ENCODE results near the gene DDX41. TPM values are rescaled to one million over a fixed set of nuclear protein-coding genes. Genes with fewer than 3 reads are reported as not detected.

DDX41 gene
- total RNA-seq, 1 experiment from 2014 or later = 133 TPM

DNA sequence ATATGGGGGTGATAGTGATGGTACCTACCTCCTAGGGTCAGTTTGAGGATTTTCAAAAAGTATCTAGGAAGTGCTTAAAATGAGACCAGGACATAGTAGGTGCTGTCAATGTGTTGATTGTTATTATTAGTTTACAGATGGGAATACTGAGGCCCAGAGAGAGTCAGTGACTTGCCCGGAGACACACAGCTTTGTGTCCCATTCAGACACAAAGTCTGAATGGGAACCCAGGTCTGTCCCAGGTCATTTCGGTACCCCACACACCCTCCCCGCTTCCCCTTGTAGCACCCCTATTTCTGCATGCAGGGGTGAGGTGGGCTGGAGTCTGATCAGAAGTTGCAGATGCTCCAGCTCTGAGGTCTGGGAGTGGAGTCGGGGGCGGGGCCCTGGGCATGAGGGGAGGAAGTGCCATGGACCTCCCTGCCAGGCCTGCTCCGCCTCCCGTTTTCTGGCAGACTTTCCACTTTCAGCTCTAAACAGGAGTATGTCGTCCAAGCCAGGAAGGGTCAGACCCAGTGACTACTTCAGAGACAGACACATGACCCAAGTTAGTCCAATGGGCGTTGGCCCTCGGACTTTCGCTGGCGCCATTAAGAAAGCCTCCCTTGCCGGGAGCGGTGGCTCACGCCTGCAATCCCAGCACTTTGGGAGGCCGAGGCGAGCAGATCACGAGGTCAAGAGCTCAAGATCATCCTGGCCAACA is 40.1 kb downstream of the DDX41 start:
- Histone ChIP-seq H3K27ac (ENCODE audit: insufficient read length, low read depth, low read length) (no peak overlapping the region), H2AK5ac (ENCODE audit: insufficient read length, low read length) (no peak overlapping the region), H3K14ac (ENCODE audit: insufficient read depth, low read length) (no peak overlapping the region), H3K4me2 (ENCODE audit: insufficient read depth, insufficient read length, low read length) (no peak overlapping the region), H2AFZ (ENCODE audit: low read length) (no peak overlapping the region), H4K20me1 (ENCODE audit: control insufficient read depth, insufficient read depth, insufficient read length) (no peaks in the 10 kb centered on the region), H3K79me2 (ENCODE audit: insufficient read depth, low read length) (peaks cover 9% of the 10 kb centered on the region; the same call in 1 of the 2 replicates), H3K27me3 (ENCODE audit: insufficient read depth, low read length) (no peaks in the 10 kb centered on the region), H2BK120ac (ENCODE audit: low read depth, low read length, poor library complexity, severe bottlenecking) (no peak overlapping the region), H3K23me2 (ENCODE audit: insufficient read length, low read depth, low read length, poor library complexity, severe bottlenecking) (peaks cover 4% of the 10 kb centered on the region), H2BK15ac (ENCODE audit: low read depth, low read length) (no peak overlapping the region), H3K23ac (ENCODE audit: insufficient read length, low read depth, low read length) (no peak overlapping the region), H3K4me1 (ENCODE audit: insufficient read depth, low read length) (peaks cover 13% of the 10 kb centered on the region; the same call in 1 of the 2 replicates), H3K4ac (ENCODE audit: low read depth, low read length) (no peak overlapping the region), H3T11ph (ENCODE audit: low read length) (no peak overlapping the region), H4K8ac (replicated peaks; ENCODE audit: insufficient read length, low read depth, low read length) (no peak overlapping the region), H3K9me3 (ENCODE audit: control insufficient read depth, low read depth, low read length) (no peaks in the 10 kb centered on the region), H3K56ac (ENCODE audit: insufficient read length, low read depth, low read length) (no peak overlapping the region), H2BK5ac (ENCODE audit: insufficient read length, low read length) (no peak overlapping the region), H4K91ac (ENCODE audit: insufficient read length, low read depth, low read length) (no peak overlapping the region), H2BK20ac (ENCODE audit: low read depth, low read length, poor library complexity, severe bottlenecking) (no peak overlapping the region), H3K79me1 (ENCODE audit: insufficient read depth, low read depth, low read length, poor library complexity, severe bottlenecking) (no peaks in the 10 kb centered on the region), H2BK12ac (ENCODE audit: insufficient read length, low read depth, low read length) (no peak overlapping the region), H4K5ac (ENCODE audit: insufficient read length, low read depth, low read length) (no peak overlapping the region), H3K18ac (ENCODE audit: insufficient read length, low read depth, low read length) (no peak overlapping the region), H3K9ac (ENCODE audit: extremely low read depth, insufficient read length, low read length) (no peak overlapping the region)
- H3K9me3 Mint-ChIP-seq = no peaks in the 10 kb centered on the region
- TF ChIP-seq, protein P1, sequence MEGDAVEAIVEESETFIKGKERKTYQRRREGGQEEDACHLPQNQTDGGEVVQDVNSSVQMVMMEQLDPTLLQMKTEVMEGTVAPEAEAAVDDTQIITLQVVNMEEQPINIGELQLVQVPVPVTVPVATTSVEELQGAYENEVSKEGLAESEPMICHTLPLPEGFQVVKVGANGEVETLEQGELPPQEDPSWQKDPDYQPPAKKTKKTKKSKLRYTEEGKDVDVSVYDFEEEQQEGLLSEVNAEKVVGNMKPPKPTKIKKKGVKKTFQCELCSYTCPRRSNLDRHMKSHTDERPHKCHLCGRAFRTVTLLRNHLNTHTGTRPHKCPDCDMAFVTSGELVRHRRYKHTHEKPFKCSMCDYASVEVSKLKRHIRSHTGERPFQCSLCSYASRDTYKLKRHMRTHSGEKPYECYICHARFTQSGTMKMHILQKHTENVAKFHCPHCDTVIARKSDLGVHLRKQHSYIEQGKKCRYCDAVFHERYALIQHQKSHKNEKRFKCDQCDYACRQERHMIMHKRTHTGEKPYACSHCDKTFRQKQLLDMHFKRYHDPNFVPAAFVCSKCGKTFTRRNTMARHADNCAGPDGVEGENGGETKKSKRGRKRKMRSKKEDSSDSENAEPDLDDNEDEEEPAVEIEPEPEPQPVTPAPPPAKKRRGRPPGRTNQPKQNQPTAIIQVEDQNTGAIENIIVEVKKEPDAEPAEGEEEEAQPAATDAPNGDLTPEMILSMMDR (conservative IDR thresholded peaks at IDR 0.05) = no peak
- no peaks in the 10 kb centered on the region; the same call in 1 of the 2 replicates for H3K27me3 Mint-ChIP-seq (ENCODE audit: low read depth)
- H3K4me1 Mint-ChIP-seq = peaks cover 30 to 42% of the 10 kb centered on the region in 2 experiments
- WGBS (ENCODE audit: extremely low coverage, insufficient read length, low lambda C conversion rate) = no CpG with 5 or more reads among the region's 18 CpGs
- no peak for DNase-seq
- H3K4me3 Mint-ChIP-seq = no peak overlapping the region
- peak overlapping the region in 1 of 3 experiments; percentile 2; a peak in 1 of 7 replicates for H3K27ac Mint-ChIP-seq
- peaks cover 7 to 22% (median 19%) of the 10 kb centered on the region in 3 experiments; a peak in 6 of 7 replicates for H3K36me3 Mint-ChIP-seq (ENCODE audit: insufficient read depth in 1 of 3, low read depth in 3 of 3)

All from H9 (cell line).